Esophagus squamous epithelium (tissue), 5 donors: ENCODE results near the gene MRPL24. TPM values are rescaled to one million over a fixed set of nuclear protein-coding genes. Genes with fewer than 3 reads are reported as not detected.

Experiments used
- DNase-seq: peaks from one replicate; lab custom pipeline; 2025; lab: John Stamatoyannopoulos, UW
- H3K27ac ChIP-seq, 4 donors: fragments of 200-600 bp; sonication (generic); one replicate each; pipeline ENCODE4 v1.5.1; 2016 to 2019; ENCODE audit warnings: mild to moderate bottlenecking in 1 of 4
- H3K27me3 ChIP-seq, 4 donors: fragments of 200-600 bp; sonication (generic); 1 replicate in 3 of 4; 2 replicates in 1 of 4; pipeline versions ENCODE4 v1.5.1 to v1.6.0; 2017 to 2021; ENCODE audit warnings: antibody characterized with exemption in 1 of 4
- H3K36me3 ChIP-seq, 3 donors: fragments of 200-600 bp; sonication (generic); one replicate each; pipeline ENCODE4 v1.5.1; 2016 to 2019
- H3K4me1 ChIP-seq, 3 donors: fragments of 200-600 bp; sonication (generic); one replicate each; pipeline ENCODE4 v1.5.1; 2017 to 2019
- H3K4me3 ChIP-seq, 4 donors: fragments of 200-600 bp; sonication (generic); 1 replicate in 3 of 4; 2 replicates in 1 of 4; pipeline ENCODE4 v1.5.1; 2016 to 2019; ENCODE audit warnings: mild to moderate bottlenecking in 2 of 4, moderate library complexity in 1 of 4
- H3K9me3 ChIP-seq, 3 donors: fragments of 200-600 bp; sonication (generic); one replicate each; pipeline ENCODE4 v1.5.1; 2016 to 2019
- CTCF ChIP-seq, 6 experiments: fragments of 450-650 bp in 4 of 6; fragments of 200-600 bp in 2 of 6; sonication (generic) in 2 of 6; IDR thresholded peaks; one replicate each; pipeline ENCODE4 v1.5.1; 2016 to 2019; ENCODE audit warnings: antibody characterized with exemption in 6 of 6, mild to moderate bottlenecking in 4 of 6, moderate library complexity in 4 of 6
- POLR2A ChIP-seq, 4 donors: fragments of 450-650 bp; IDR thresholded peaks; one replicate each; pipeline ENCODE4 v1.6.1; 2017; ENCODE audit warnings: antibody characterized with exemption in 4 of 4, mild to moderate bottlenecking in 4 of 4, moderate library complexity in 3 of 4
- WGBS, 2 donors: methylation state at CpG; one replicate each; pipeline ENCODE4 v1.1.5; 2018; 5-methylcytosine and 5-hydroxymethylcytosine counted together
- intact Hi-C: fragments of 100-400 bp; cut with DNase I; formaldehyde crosslinking; loops from one replicate; pipeline ENCODE4 v1.15.0; 2022
- total RNA-seq, 4 donors: library from RNA; depleted of rRNA; stranded (reverse); fragments of >200 nt; gene quantifications; one replicate each; pipeline ENCODE4 v1.1.0, GENCODE V29; 2016
- donor health status: DM: yes; HTN: yes; CAD: no.

Gene MRPL24
- total RNA-seq, 4 donors from 2014 or later = 39.5 to 45.8 (median 42.3) TPM

GRCh38 chr1:156709031-156709430 lies 31.9 kb downstream of the MRPL24 start:
- intact Hi-C loops = no loop called here
- no peaks in the 10 kb centered on the region for H3K36me3 ChIP-seq
- WGBS, 2 donors = 33 to 49% methylated on average over 4 of the region's 4 CpGs
- H3K4me1 ChIP-seq = peaks cover 79 to 93% (median 88%) of the 10 kb centered on the region in 3 donors
- H3K4me3 ChIP-seq = no peak overlapping the region
- TF ChIP-seq CTCF (IDR thresholded peaks at IDR 0.05) (no peak), POLR2A (IDR thresholded peaks at IDR 0.05) (no peak)
- peak overlapping the region; percentile 5 to 84 (median 79) for H3K27ac ChIP-seq
- H3K9me3 ChIP-seq = no peaks in the 10 kb centered on the region
- peaks cover 0 to 16% (median 0%) of the 10 kb centered on the region in 4 donors for H3K27me3 ChIP-seq
- no peak for DNase-seq

GRCh38 chr1:156708218-156708661 lies 32.6 kb downstream of the MRPL24 start:
- peaks cover 87 to 100% (median 88%) of the 10 kb centered on the region in 3 donors for H3K4me1 ChIP-seq
- TF ChIP-seq CTCF (IDR thresholded peaks at IDR 0.05) = no peak
- TF ChIP-seq POLR2A (IDR thresholded peaks at IDR 0.05) = no peak
- intact Hi-C loops = no loop called here

DNA sequence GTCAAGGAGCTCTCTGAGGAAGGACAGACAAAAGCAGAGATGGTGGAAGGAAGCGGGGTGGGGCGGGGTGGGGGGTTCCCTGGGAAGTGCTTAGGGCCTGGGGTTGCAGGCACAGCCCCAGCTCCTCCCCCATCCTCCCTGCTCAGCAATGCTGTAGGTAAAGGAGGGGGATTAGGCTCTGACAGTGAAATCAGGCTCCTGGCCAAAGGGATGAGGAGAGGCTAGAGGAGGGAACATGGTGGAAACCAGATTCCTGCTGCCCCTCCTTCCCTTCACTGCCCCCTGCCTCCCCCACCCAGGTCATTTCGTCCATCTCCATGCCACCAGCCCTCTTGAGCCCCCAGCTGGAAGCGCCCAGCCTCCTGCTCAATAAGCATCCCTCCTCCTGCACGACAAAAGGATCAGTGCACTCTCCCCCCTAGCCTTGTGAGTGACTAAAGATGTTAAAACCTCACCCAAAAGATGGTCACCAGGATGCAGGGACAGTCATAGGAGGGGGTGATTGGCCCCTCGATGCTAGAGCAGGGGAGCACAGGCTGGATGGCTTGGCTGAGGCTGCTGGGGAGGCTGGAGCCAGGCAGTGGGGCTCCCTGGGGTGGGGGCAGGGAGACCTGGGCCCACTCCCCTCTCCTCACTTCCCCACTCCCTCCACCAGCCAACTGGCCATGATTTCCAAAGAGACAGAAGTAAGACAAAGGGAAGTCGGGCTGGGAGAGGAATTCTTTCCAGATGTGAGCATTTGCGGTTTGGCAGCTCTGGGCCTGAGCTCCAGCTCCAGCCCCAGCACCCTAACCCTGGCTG lies 33.3 kb downstream of the MRPL24 start:
- Histone ChIP-seq H3K27me3 (peaks cover 0 to 30% (median 0%) of the 10 kb centered on the region in 4 donors), H3K27ac (peak overlapping the region; percentile 21 to 84 (median 79)), H3K9me3 (no peaks in the 10 kb centered on the region), H3K36me3 (no peaks in the 10 kb centered on the region), H3K4me3 (no peak overlapping the region), H3K4me1 (peaks cover 84 to 100% (median 87%) of the 10 kb centered on the region in 3 donors)
- WGBS, 2 donors = 38 to 45% methylated on average over 3 to 4 of the region's 8 CpGs
- intact Hi-C loops = no loop called here
- TF ChIP-seq CTCF (IDR thresholded peaks at IDR 0.05) (no peak), POLR2A (IDR thresholded peaks at IDR 0.05) (no peak)
- no peak for DNase-seq

More at GRCh38 chr1:156708218-156708661, 32.6 kb downstream of the MRPL24 start:
- peaks cover 0 to 24% (median 0%) of the 10 kb centered on the region in 4 donors for H3K27me3 ChIP-seq
- peak overlapping the region; percentile 21 to 84 (median 79) for H3K27ac ChIP-seq
- no peaks in the 10 kb centered on the region for H3K9me3 ChIP-seq
- H3K4me3 ChIP-seq = no peak overlapping the region
- H3K36me3 ChIP-seq = no peaks in the 10 kb centered on the region
- 46 to 50% methylated on average over 3 to 4 of the region's 4 CpGs for WGBS, 2 donors
- no peak for DNase-seq

DNA sequence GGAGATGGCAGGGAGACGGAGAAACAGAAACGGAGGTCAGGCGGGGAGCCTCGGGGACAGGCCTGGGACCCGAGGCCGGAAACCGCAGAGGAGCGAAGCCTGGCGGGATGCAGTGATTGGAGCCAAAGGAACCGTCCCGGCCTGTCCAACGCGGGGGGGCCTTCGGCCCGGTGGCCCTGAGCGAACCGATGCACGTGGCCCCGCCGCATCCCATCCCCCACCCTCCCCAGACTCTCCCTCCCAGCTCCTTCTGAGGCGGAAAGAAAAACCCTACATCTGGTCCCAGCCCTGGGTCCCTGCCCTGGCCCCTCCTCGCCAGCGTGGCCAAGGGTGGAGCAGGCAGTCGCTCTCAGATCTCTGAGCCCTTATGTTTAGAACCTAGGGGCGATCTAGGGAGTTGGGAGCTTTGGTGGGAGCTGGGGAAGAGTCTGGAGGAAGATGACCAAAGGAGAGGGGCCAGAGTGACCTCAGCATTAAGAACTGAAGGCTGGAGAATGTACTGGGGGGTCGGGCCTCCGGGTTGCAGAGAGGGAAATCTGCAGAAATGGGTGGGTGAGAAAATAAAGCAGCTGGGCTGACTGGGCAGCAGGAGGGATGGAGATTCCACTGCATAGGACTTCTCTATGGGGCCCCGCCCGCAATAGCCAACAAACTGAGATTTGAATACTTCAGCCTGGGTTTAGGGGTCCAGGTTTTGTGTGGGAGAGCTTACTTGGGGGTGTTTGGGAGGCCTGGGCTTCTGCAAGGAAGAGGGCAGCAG lies 34.1 kb downstream of the MRPL24 start:
- Histone ChIP-seq H3K27me3 (peaks cover 0 to 37% (median 0%) of the 10 kb centered on the region in 4 donors), H3K9me3 (no peaks in the 10 kb centered on the region), H3K27ac (peak overlapping the region; percentile 53 to 84 (median 79)), H3K4me1 (peaks cover 79 to 100% (median 83%) of the 10 kb centered on the region in 3 donors), H3K36me3 (no peaks in the 10 kb centered on the region), H3K4me3 (peak overlapping the region; percentile 37 to 67 (median 54))
- TF ChIP-seq POLR2A (IDR thresholded peaks at IDR 0.05) (no peak), CTCF (IDR thresholded peaks at IDR 0.05) (no peak)
- no peak for DNase-seq
- WGBS, 2 donors = 10 to 20% methylated on average over 7 to 19 of the region's 29 CpGs
- intact Hi-C loops = no loop called here
